Gastroesophageal sphincter (tissue), 4 donors: ENCODE data around the gene LSMEM2. TPM values are rescaled to one million over a fixed set of nuclear protein-coding genes. Genes with fewer than 3 reads are reported as not detected.

Experiments used
- ATAC-seq: fragments of 150-250 bp; one replicate; pipeline ENCODE4 v1.9.1; 2016; ENCODE audit warnings: mild to moderate bottlenecking, moderate library complexity
- H3K27ac ChIP-seq, 4 donors: fragments of 200-600 bp; sonication (generic) in 3 of 4; 1 replicate in 3 of 4; 2 replicates in 1 of 4; pipeline ENCODE4 v1.5.1; 2016 to 2019
- H3K27me3 ChIP-seq: fragments of 200-600 bp; sonication (generic); one replicate; pipeline ENCODE4 v1.5.1; 2019
- H3K36me3 ChIP-seq, 2 donors: fragments of 200-600 bp; sonication (generic); one replicate each; pipeline ENCODE4 v1.5.1; 2019; ENCODE audit warnings: control low read depth in 1 of 2
- H3K4me1 ChIP-seq, 3 donors: fragments of 200-600 bp; sonication (generic); 1 replicate in 2 of 3; 2 replicates in 1 of 3; pipeline ENCODE4 v1.5.1; 2016 to 2019; ENCODE audit warnings: control low read depth in 2 of 3
- H3K4me3 ChIP-seq, 2 donors: fragments of 200-600 bp; sonication (generic); one replicate each; pipeline ENCODE4 v1.5.1; 2019; ENCODE audit warnings: mild to moderate bottlenecking in 1 of 2, moderate library complexity in 1 of 2
- H3K9me3 ChIP-seq, 3 donors: fragments of 200-600 bp; sonication (generic); one replicate each; pipeline ENCODE4 v1.5.1; 2017 to 2019; ENCODE audit warnings: control low read depth in 2 of 3
- CTCF ChIP-seq, 4 experiments: fragments of 200-600 bp in 2 of 4; fragments of 450-650 bp in 2 of 4; sonication (generic) in 1 of 4; IDR thresholded peaks; one replicate each; pipeline ENCODE4 v1.5.1; 2017 to 2019; ENCODE audit warnings: antibody characterized with exemption in 4 of 4, mild to moderate bottlenecking in 2 of 4, moderate library complexity in 2 of 4
- EP300 ChIP-seq: sonication (generic); formaldehyde crosslinking; IDR thresholded peaks from one replicate; pipeline ENCODE4 v1.6.1; 2017; ENCODE audit warnings: antibody characterized with exemption, mild to moderate bottlenecking
- POLR2A ChIP-seq, 2 donors: fragments of 450-650 bp; IDR thresholded peaks; one replicate each; pipeline ENCODE4 v1.6.1; 2017; ENCODE audit warnings: antibody characterized with exemption in 2 of 2, mild to moderate bottlenecking in 2 of 2, moderate library complexity in 1 of 2
- POLR2AphosphoS5 ChIP-seq: sonication (generic); formaldehyde crosslinking; IDR thresholded peaks from one replicate; pipeline ENCODE4 v1.6.1; 2017; ENCODE audit warnings: antibody characterized with exemption
- WGBS, 2 donors: methylation state at CpG; one replicate each; pipeline ENCODE4 v1.1.5; 2018; ENCODE audit warnings: low coverage in 1 of 2; 5-methylcytosine and 5-hydroxymethylcytosine counted together
- total RNA-seq, 4 donors: library from RNA; depleted of rRNA; stranded (reverse); fragments of >200 nt; gene quantifications; one replicate each; pipeline ENCODE4 v1.1.0, GENCODE V29; 2016

Gene LSMEM2
- not detected for total RNA-seq

- TF ChIP-seq POLR2A (IDR thresholded peaks at IDR 0.05) (no peak), POLR2AphosphoS5 (no peak)
- Histone ChIP-seq H3K9me3 (no peaks in the 10 kb centered on the region), H3K4me1 (peaks cover 0 to 36% (median 11%) of the 10 kb centered on the region in 3 donors), H3K27me3 (peaks cover 28% of the 10 kb centered on the region), H3K27ac (peak within 1 kb of the TSS in 2 of 4 donors; percentile 18 to 38), H3K4me3 (no peak within 1 kb of the TSS), H3K36me3 (peaks cover 0 to 27% of the 10 kb centered on the region in 2 donors)
- WGBS, 2 donors: no CpG with 5 or more reads among the region's 2 CpGs
- ATAC-seq: peak; percentile 21
Measured at GRCh38 chr3:50278880-50279224, at the start of gene LSMEM2. Gene LSMEM2 (plus strand): TSS chr3:50279087. CDS start chr3:50279114, 27 bp downstream.

- Histone ChIP-seq H3K27me3 (peaks cover 5% of the 10 kb centered on the region), H3K9me3 (no peaks in the 10 kb centered on the region), H3K27ac (peak overlapping the region in 1 of 4 donors; percentile 13), H3K36me3 (no peaks in the 10 kb centered on the region), H3K4me1 (peaks cover 0 to 31% (median 12%) of the 10 kb centered on the region in 3 donors), H3K4me3 (no peak overlapping the region)
- no peak for ATAC-seq
- 90 to 96% methylated on average over 3 of the region's 3 CpGs for WGBS, 2 donors
- TF ChIP-seq POLR2AphosphoS5 (no peak), POLR2A (IDR thresholded peaks at IDR 0.05) (no peak), EP300 (no peak), CTCF (IDR thresholded peaks at IDR 0.05) (no peak)
Measured at GRCh38 chr3:50229490-50229889, 49.4 kb upstream of the LSMEM2 start.

GRCh38 chr3:50230104-50230793, 48.6 kb upstream of the LSMEM2 start:
- TF ChIP-seq POLR2A (IDR thresholded peaks at IDR 0.05) (no peak), CTCF (IDR thresholded peaks at IDR 0.05) (no peak), EP300 (no peak), POLR2AphosphoS5 (no peak)
- H3K9me3 ChIP-seq: no peaks in the 10 kb centered on the region
- 70 to 73% methylated on average over 2 to 3 of the region's 8 CpGs for WGBS, 2 donors
- H3K4me1 ChIP-seq: peaks cover 0 to 37% (median 15%) of the 10 kb centered on the region in 3 donors
- H3K36me3 ChIP-seq: no peaks in the 10 kb centered on the region
- H3K27ac ChIP-seq: peak overlapping the region in 2 of 4 donors; percentile 13 to 37
- H3K27me3 ChIP-seq: no peaks in the 10 kb centered on the region
- ATAC-seq: no peak
- no peak overlapping the region for H3K4me3 ChIP-seq

- Histone ChIP-seq H3K4me1 (peaks cover 0 to 39% (median 18%) of the 10 kb centered on the region in 3 donors), H3K9me3 (no peaks in the 10 kb centered on the region), H3K27ac (no peak overlapping the region), H3K27me3 (no peaks in the 10 kb centered on the region), H3K4me3 (no peak overlapping the region), H3K36me3 (no peaks in the 10 kb centered on the region)
- 86% methylated on average over 3 of the region's 4 CpGs; no CpG with 5 or more reads in 1 of the 2 donors for WGBS, 2 donors
- no peak for TF ChIP-seq EP300
- TF ChIP-seq POLR2AphosphoS5: no peak
- no peak for TF ChIP-seq POLR2A (IDR thresholded peaks at IDR 0.05)
- TF ChIP-seq CTCF (IDR thresholded peaks at IDR 0.05): no peak
- ATAC-seq: no peak
Measured at GRCh38 chr3:50230794-50231125, 48.1 kb upstream of the LSMEM2 start.

GRCh38 chr3:50231581-50231980, 47.3 kb upstream of the LSMEM2 start:
- H3K9me3 ChIP-seq: no peaks in the 10 kb centered on the region
- TF ChIP-seq POLR2AphosphoS5: no peak
- no peak for TF ChIP-seq POLR2A (IDR thresholded peaks at IDR 0.05)
- TF ChIP-seq EP300: no peak
- TF ChIP-seq CTCF (IDR thresholded peaks at IDR 0.05): no peak
- no peaks in the 10 kb centered on the region for H3K27me3 ChIP-seq
- no peaks in the 10 kb centered on the region for H3K36me3 ChIP-seq
- peaks cover 0 to 31% (median 13%) of the 10 kb centered on the region in 3 donors for H3K4me1 ChIP-seq
- 49 to 78% methylated on average over 3 to 5 of the region's 5 CpGs for whole genome bisulfite sequencing, 2 donors
- H3K27ac ChIP-seq: no peak overlapping the region
- no peak overlapping the region for H3K4me3 ChIP-seq
- ATAC-seq: no peak
